CD4-positive, CD25-positive, alpha-beta regulatory T cell (primary cell): ENCODE data around the gene ADM2. TPM values are rescaled to one million over a fixed set of nuclear protein-coding genes. Genes with fewer than 3 reads are reported as not detected.

Experiments
- ATAC-seq, 2 donors: fragments of 150-1000 bp; cut with Tn5 transposase; one replicate each; pipeline ENCODE4 v1.10.0; 2021; ENCODE audit warnings: low read depth in 2 of 2, moderate number of reproducible peaks in 2 of 2, moderate library complexity in 1 of 2
- DNase-seq, 3 donors: peaks; one replicate each; pipeline versions ENCODE4 v3.0.0 to v3.0.0-alpha.2; 2012 to 2022; ENCODE audit warnings: mixed read lengths in 1 of 3
- H3K27ac ChIP-seq: one replicate; pipeline ENCODE4 v1.7.0; 2013; ENCODE audit warnings: mild to moderate bottlenecking, low read length; ENCODE audit not compliant: insufficient read depth, poor library complexity, severe bottlenecking
- H3K27me3 ChIP-seq: one replicate; pipeline ENCODE4 v1.7.0; 2013; ENCODE audit warnings: low read length; ENCODE audit not compliant: control insufficient read depth, insufficient read depth
- H3K36me3 ChIP-seq: one replicate; pipeline ENCODE4 v1.7.0; 2013; ENCODE audit warnings: mild to moderate bottlenecking, low read length, moderate library complexity; ENCODE audit not compliant: control insufficient read depth, insufficient read depth
- H3K4me1 ChIP-seq: 2 replicates; pipeline ENCODE4 v1.7.0; 2013; ENCODE audit warnings: mild to moderate bottlenecking, low read length; ENCODE audit not compliant: insufficient read depth, control insufficient read depth, poor library complexity, severe bottlenecking
- H3K4me3 ChIP-seq: one replicate; pipeline ENCODE4 v1.7.0; 2013; ENCODE audit warnings: low read depth, mild to moderate bottlenecking, low read length, moderate library complexity
- H3K9me3 ChIP-seq, 2 experiments: 1 replicate in 1 of 2; 2 replicates in 1 of 2; pipeline ENCODE4 v1.7.0; 2013; ENCODE audit warnings: low read length in 2 of 2, mild to moderate bottlenecking in 1 of 2, moderate library complexity in 1 of 2; ENCODE audit not compliant: control insufficient read depth in 2 of 2
- H3K27ac Mint-ChIP-seq, 3 donors: one replicate each; pipeline ENCODE4 v1.8.0; 2020 to 2022; ENCODE audit warnings: mild to moderate bottlenecking in 3 of 3, mixed read lengths in 3 of 3, moderate library complexity in 2 of 3
- H3K27me3 Mint-ChIP-seq: one replicate; pipeline ENCODE4 v1.8.0; 2022; ENCODE audit warnings: mild to moderate bottlenecking, mixed read lengths
- H3K36me3 Mint-ChIP-seq: one replicate; pipeline ENCODE4 v1.8.0; 2020; ENCODE audit warnings: mixed read lengths
- H3K4me1 Mint-ChIP-seq, 4 donors: one replicate each; pipeline ENCODE4 v1.8.0; 2020 to 2022; ENCODE audit warnings: mixed read lengths in 4 of 4, mild to moderate bottlenecking in 1 of 4
- H3K4me3 Mint-ChIP-seq, 4 donors: one replicate each; pipeline ENCODE4 v1.8.0; 2020 to 2022; ENCODE audit warnings: mild to moderate bottlenecking in 4 of 4, mixed read lengths in 4 of 4, moderate library complexity in 3 of 4
- H3K9me3 Mint-ChIP-seq, 7 donors: one replicate each; pipeline ENCODE4 v1.8.0; 2020 to 2022; ENCODE audit warnings: mixed read lengths in 7 of 7, mild to moderate bottlenecking in 3 of 7, moderate library complexity in 2 of 7
- polyA plus RNA-seq, 4 donors: library from polyadenylated mRNA; unstranded; fragments of 300-500 nt; fragmentation: Illumina TruSeq; gene quantifications; one replicate each; pipeline ENCODE4 v1.2.3, GENCODE V29; 2021
- total RNA-seq: library from RNA; stranded (reverse); gene quantifications from one replicate; pipeline ENCODE4 v1.2.3, GENCODE V29; 2022

The ADM2 gene
- total and polyA plus RNA-seq, 5 donors from 2014 or later = 0.06 to 1.9 (median 0.37) TPM

- peaks cover 0 to 31% (median 12%) of the 10 kb centered on the region in 4 donors for H3K4me1 Mint-ChIP-seq
- H3K36me3 Mint-ChIP-seq = peaks cover 12% of the 10 kb centered on the region
- H3K4me3 Mint-ChIP-seq = no peak overlapping the region
- Histone ChIP-seq H3K9me3 (no peaks in the 10 kb centered on the region), H3K4me1 (peaks cover 17% of the 10 kb centered on the region), H3K27me3 (no peaks in the 10 kb centered on the region), H3K27ac (no peak overlapping the region), H3K36me3 (peaks cover 41% of the 10 kb centered on the region), H3K4me3 (no peak overlapping the region)
- peak overlapping the region in 1 of 3 donors; percentile 66 for H3K27ac Mint-ChIP-seq
- H3K27me3 Mint-ChIP-seq = no peaks in the 10 kb centered on the region
- DNase-seq (no peak), ATAC-seq (no peak)
- no peaks in the 10 kb centered on the region for H3K9me3 Mint-ChIP-seq
These were observed 34.4 kb upstream of the ADM2 start for GRCh38 chr22:50446708-50447575.

GRCh38 chr22:50447576-50448551 lies 33.5 kb upstream of the ADM2 start:
- ATAC-seq (no peak), DNase-seq (no peak)
- peak overlapping the region in 1 of 3 donors; percentile 79 for H3K27ac Mint-ChIP-seq
- H3K9me3 Mint-ChIP-seq = no peaks in the 10 kb centered on the region
- no peaks in the 10 kb centered on the region for H3K9me3 ChIP-seq
- no peak overlapping the region for H3K4me3 ChIP-seq
- peaks cover 15% of the 10 kb centered on the region for H3K36me3 Mint-ChIP-seq
- H3K4me1 Mint-ChIP-seq = peaks cover 0 to 33% (median 14%) of the 10 kb centered on the region in 4 donors
- no peak overlapping the region for H3K27ac ChIP-seq
- peaks cover 46% of the 10 kb centered on the region for H3K36me3 ChIP-seq
- H3K4me1 ChIP-seq = peaks cover 17% of the 10 kb centered on the region
- no peaks in the 10 kb centered on the region for H3K27me3 Mint-ChIP-seq
- no peaks in the 10 kb centered on the region for H3K27me3 ChIP-seq
- H3K4me3 Mint-ChIP-seq = no peak overlapping the region

- H3K36me3 ChIP-seq = peaks cover 80% of the 10 kb centered on the region
- H3K9me3 Mint-ChIP-seq = no peaks in the 10 kb centered on the region
- no peaks in the 10 kb centered on the region for H3K27me3 Mint-ChIP-seq
- H3K27me3 ChIP-seq = no peaks in the 10 kb centered on the region
- H3K4me3 Mint-ChIP-seq = peak overlapping the region in 1 of 4 donors; percentile 43
- no peak for ATAC-seq
- peaks cover 33% of the 10 kb centered on the region for H3K36me3 Mint-ChIP-seq
- no peak overlapping the region for H3K4me3 ChIP-seq
- H3K4me1 ChIP-seq = no peaks in the 10 kb centered on the region
- DNase-seq = no peak
- peaks cover 0 to 25% (median 14%) of the 10 kb centered on the region in 4 donors for H3K4me1 Mint-ChIP-seq
- no peaks in the 10 kb centered on the region for H3K9me3 ChIP-seq
- H3K27ac ChIP-seq = peak overlapping the region; percentile 17
- H3K27ac Mint-ChIP-seq = peak overlapping the region in 1 of 3 donors; percentile 75
These were observed 28.7 kb upstream of the ADM2 start for GRCh38 chr22:50452649-50453048.

DNA sequence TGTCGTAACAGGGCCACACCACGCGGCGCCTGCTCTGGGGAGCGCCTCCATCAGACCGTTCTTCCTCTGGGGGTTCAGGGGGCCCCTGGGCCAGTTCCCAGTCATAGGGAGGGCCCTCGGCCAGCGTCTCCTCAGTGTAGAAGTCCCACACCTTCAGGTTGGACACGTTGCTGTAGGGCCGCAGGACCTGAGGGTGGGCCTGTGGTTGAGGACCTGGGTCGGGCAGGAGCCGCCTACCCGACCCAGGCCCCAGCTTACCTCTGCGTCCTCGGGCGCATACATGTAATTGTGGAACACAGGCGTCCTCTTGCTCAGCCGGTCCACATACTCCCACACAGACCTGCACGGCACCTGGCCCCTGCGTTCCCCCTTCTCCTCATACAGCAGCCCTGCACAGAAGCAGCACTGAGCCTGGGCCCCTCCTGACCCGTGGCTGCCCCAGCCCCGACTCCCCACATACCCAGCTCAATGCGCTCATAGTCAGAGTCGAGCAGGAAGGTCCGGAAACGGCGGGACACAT lies 26.7 kb upstream of the ADM2 start:
- ATAC-seq (no peak), DNase-seq (no peak)
- Histone ChIP-seq H3K4me1 (no peaks in the 10 kb centered on the region), H3K4me3 (no peak overlapping the region), H3K36me3 (peaks cover 83% of the 10 kb centered on the region), H3K27me3 (no peaks in the 10 kb centered on the region), H3K9me3 (no peaks in the 10 kb centered on the region), H3K27ac (no peak overlapping the region)
- H3K9me3 Mint-ChIP-seq = peaks cover 0 to 1% (median 0%) of the 10 kb centered on the region in 7 donors
- no peaks in the 10 kb centered on the region for H3K27me3 Mint-ChIP-seq
- H3K36me3 Mint-ChIP-seq = peaks cover 28% of the 10 kb centered on the region
- no peak overlapping the region for H3K4me3 Mint-ChIP-seq
- H3K4me1 Mint-ChIP-seq = peaks cover 0 to 24% (median 13%) of the 10 kb centered on the region in 4 donors
- no peak overlapping the region for H3K27ac Mint-ChIP-seq

GRCh38 chr22:50455201-50455600 lies 26.1 kb upstream of the ADM2 start:
- no peaks in the 10 kb centered on the region for H3K4me1 ChIP-seq
- H3K9me3 ChIP-seq = no peaks in the 10 kb centered on the region
- Mint-ChIP-seq H3K4me1 (peaks cover 0 to 21% (median 10%) of the 10 kb centered on the region in 4 donors), H3K9me3 (peaks cover 0 to 1% (median 0%) of the 10 kb centered on the region in 7 donors), H3K27ac (no peak overlapping the region), H3K36me3 (peaks cover 25% of the 10 kb centered on the region), H3K27me3 (no peaks in the 10 kb centered on the region), H3K4me3 (no peak overlapping the region)
- no peak overlapping the region for H3K27ac ChIP-seq
- peaks cover 84% of the 10 kb centered on the region for H3K36me3 ChIP-seq
- no peak for ATAC-seq
- H3K4me3 ChIP-seq = no peak overlapping the region
- DNase-seq = no peak
- H3K27me3 ChIP-seq = no peaks in the 10 kb centered on the region

DNA sequence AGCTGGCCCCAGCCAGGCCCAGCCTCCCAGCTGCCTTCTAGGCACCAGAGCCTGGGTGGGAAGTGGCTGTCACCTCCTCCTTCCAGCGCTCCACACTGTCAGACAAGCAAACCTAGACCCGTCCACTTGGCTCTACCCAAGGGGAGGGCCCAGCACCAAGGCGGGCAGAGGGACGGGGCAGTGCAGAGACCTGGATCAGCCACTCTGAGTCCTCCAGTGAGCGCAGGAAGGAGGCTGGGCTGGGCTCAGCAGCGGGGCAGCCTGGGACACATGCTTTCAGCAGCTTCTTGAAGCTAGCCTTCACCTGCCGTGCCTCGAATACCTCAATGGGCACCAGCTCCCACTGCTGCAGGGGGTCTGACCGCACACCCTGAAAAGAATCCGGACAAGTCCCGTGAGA lies 25.3 kb upstream of the ADM2 start:
- ATAC-seq (no peak), DNase-seq (no peak)
- H3K27me3 ChIP-seq = no peaks in the 10 kb centered on the region
- H3K27ac Mint-ChIP-seq = peak overlapping the region in 1 of 3 donors; percentile 26
- H3K4me3 Mint-ChIP-seq = no peak overlapping the region
- peaks cover 85% of the 10 kb centered on the region for H3K36me3 ChIP-seq
- no peaks in the 10 kb centered on the region for H3K4me1 ChIP-seq
- H3K4me1 Mint-ChIP-seq = peaks cover 0 to 16% (median 9%) of the 10 kb centered on the region in 4 donors
- no peak overlapping the region for H3K27ac ChIP-seq
- H3K27me3 Mint-ChIP-seq = no peaks in the 10 kb centered on the region
- H3K36me3 Mint-ChIP-seq = peaks cover 29% of the 10 kb centered on the region
- no peak overlapping the region for H3K4me3 ChIP-seq
- peaks cover 0 to 1% (median 0%) of the 10 kb centered on the region in 7 donors for H3K9me3 Mint-ChIP-seq
- no peaks in the 10 kb centered on the region for H3K9me3 ChIP-seq

- peaks cover 0 to 1% (median 0%) of the 10 kb centered on the region in 7 donors for H3K9me3 Mint-ChIP-seq
- Histone ChIP-seq H3K4me1 (no peaks in the 10 kb centered on the region), H3K9me3 (no peaks in the 10 kb centered on the region), H3K27ac (no peak overlapping the region), H3K36me3 (peaks cover 85% of the 10 kb centered on the region), H3K27me3 (no peaks in the 10 kb centered on the region), H3K4me3 (no peak overlapping the region)
- ATAC-seq = peak in 1 of 2 donors; percentile 28
- H3K27ac Mint-ChIP-seq = peak overlapping the region in 1 of 3 donors; percentile 83
- peaks cover 30% of the 10 kb centered on the region for H3K36me3 Mint-ChIP-seq
- H3K4me1 Mint-ChIP-seq = peaks cover 0 to 16% (median 8%) of the 10 kb centered on the region in 4 donors
- DNase-seq = peak in 1 of 3 donors; percentile 31
- H3K27me3 Mint-ChIP-seq = no peaks in the 10 kb centered on the region
- H3K4me3 Mint-ChIP-seq = no peak overlapping the region
These were observed 24.7 kb upstream of the ADM2 start for GRCh38 chr22:50456466-50457234.
